Right lobe of liver (tissue), 6 donors: Measurements from ENCODE around the gene KIAA1549. TPM values are rescaled to one million over a fixed set of nuclear protein-coding genes. Genes with fewer than 3 reads are reported as not detected.

Source experiments
- ATAC-seq, 4 donors: fragments of 200-7000 bp; cut with Tn5 transposase; one replicate each; pipeline ENCODE4 v1.9.1; 2020; ENCODE audit warnings: mild to moderate bottlenecking in 4 of 4, moderate library complexity in 4 of 4
- DNase-seq, 3 donors: peaks; one replicate each; pipeline ENCODE4 v3.0.0-alpha.2; 2020
- H3K27ac ChIP-seq, 3 donors: fragments of 200-600 bp; one replicate each; pipeline ENCODE4 v1.8.0; 2022
- H3K27me3 ChIP-seq, 2 donors: fragments of 200-600 bp; one replicate each; pipeline ENCODE4 v1.8.0; 2022
- H3K36me3 ChIP-seq, 4 donors: fragments of 200-600 bp; sonication (generic) in 1 of 4; one replicate each; pipeline versions ENCODE4 v1.5.1 to v1.8.0; 2017 to 2022; ENCODE audit warnings: control low read depth in 1 of 4
- H3K4me1 ChIP-seq, 4 donors: fragments of 200-600 bp; sonication (generic) in 1 of 4; one replicate each; pipeline versions ENCODE4 v1.5.1 to v1.8.0; 2017 to 2022; ENCODE audit warnings: control low read depth in 1 of 4
- H3K4me3 ChIP-seq, 3 donors: fragments of 200-600 bp; one replicate each; pipeline ENCODE4 v1.8.0; 2022
- H3K9me3 ChIP-seq, 4 donors: fragments of 200-600 bp; sonication (generic) in 1 of 4; one replicate each; pipeline versions ENCODE4 v1.5.1 to v1.8.0; 2017 to 2022; ENCODE audit warnings: control low read depth in 1 of 4
- POLR2A ChIP-seq: fragments of 450-650 bp; IDR thresholded peaks from one replicate; pipeline ENCODE4 v1.6.1; 2017; ENCODE audit warnings: antibody characterized with exemption, mild to moderate bottlenecking
- WGBS: methylation state at CpG from one replicate; pipeline ENCODE4 v1.1.6; 2018; ENCODE audit warnings: low coverage, low lambda C conversion rate; ENCODE audit not compliant: insufficient coverage; ENCODE audit errors: missing lambda C conversion rate; 5-methylcytosine and 5-hydroxymethylcytosine counted together
- intact Hi-C, 2 donors: fragments of 100-400 bp; cut with DNase I; formaldehyde crosslinking; loops; one replicate each; pipeline versions ENCODE4 v1.11.2 to v1.14.1; 2022
- total RNA-seq, 6 experiments: library from RNA; depleted of rRNA in 2 of 6; stranded (reverse); fragments of >200 nt in 2 of 6; fragmentation: NEBNext Ultra II Directional in 3 of 6; extraction: Animal tissue kit (Norgen Biotek cat#: 25700) in 3 of 6; gene quantifications; one replicate each; pipeline versions ENCODE4 v1.1.0 to v1.2.4, GENCODE V29; 2016 to 2023
- TF ChIP-seq, protein P1 (sequence below), 4 donors: fragments of 200-600 bp in 3 of 4; fragments of 450-650 bp in 1 of 4; IDR thresholded peaks; one replicate each; pipeline versions ENCODE4 v1.5.1 to v1.8.0; 2016 to 2022; ENCODE audit warnings: antibody characterized with exemption in 4 of 4, mild to moderate bottlenecking in 2 of 4
- donor health status: DM: no; HTN: yes; CAD: no.
- donor health status: DM: no; HTN: no; CAD: no.
- donor health status: DM: no; HTN: no; CAD: no.
- donor health status: DM: no; HTN: yes; CAD: no.
- donor health status: DM: no; HTN: yes; CAD: no.

Gene KIAA1549
- total RNA-seq, 6 experiments from 2014 or later: 0.56 to 1.9 (median 0.68) TPM

DNA sequence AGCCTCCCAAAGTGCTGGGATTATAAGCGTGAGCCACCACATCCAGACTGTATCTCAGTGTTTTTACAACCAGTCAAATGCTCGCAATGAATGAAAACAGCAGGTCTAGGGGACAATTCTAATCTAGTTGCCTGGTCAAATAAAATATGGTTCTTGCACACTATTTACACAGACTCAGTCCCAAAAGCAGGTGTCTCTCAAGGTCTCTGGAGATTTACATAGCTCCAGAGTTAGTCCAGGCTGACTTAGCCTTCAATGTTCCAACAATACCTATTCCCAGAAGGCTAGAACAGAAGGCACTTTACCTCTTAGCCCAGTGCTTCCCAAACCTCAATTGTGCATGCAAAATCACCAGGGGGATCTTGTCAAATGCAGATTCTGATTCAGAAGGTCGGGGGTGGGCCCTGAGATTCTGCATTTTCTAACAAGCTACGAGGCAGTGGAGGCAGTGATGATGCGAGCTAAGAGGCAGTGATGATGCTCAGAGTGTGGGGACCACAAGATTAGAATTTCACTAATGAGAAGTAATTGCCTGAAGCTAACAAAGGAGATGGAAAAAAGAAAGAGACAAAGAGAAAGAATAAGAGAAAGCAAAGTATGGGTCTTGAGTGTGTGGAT lies 6.4 kb downstream of the KIAA1549 start:
- H3K27me3 ChIP-seq: no peaks in the 10 kb centered on the region
- intact Hi-C loops: no loop called here
- WGBS: 79% methylated on average over 5 of the region's 5 CpGs
- H3K4me3 ChIP-seq: no peak overlapping the region
- DNase-seq (no peak), ATAC-seq (no peak)
- no peaks in the 10 kb centered on the region for H3K9me3 ChIP-seq
- no peak overlapping the region for H3K27ac ChIP-seq
- H3K4me1 ChIP-seq: no peaks in the 10 kb centered on the region
- no peaks in the 10 kb centered on the region for H3K36me3 ChIP-seq
- TF ChIP-seq, protein P1, sequence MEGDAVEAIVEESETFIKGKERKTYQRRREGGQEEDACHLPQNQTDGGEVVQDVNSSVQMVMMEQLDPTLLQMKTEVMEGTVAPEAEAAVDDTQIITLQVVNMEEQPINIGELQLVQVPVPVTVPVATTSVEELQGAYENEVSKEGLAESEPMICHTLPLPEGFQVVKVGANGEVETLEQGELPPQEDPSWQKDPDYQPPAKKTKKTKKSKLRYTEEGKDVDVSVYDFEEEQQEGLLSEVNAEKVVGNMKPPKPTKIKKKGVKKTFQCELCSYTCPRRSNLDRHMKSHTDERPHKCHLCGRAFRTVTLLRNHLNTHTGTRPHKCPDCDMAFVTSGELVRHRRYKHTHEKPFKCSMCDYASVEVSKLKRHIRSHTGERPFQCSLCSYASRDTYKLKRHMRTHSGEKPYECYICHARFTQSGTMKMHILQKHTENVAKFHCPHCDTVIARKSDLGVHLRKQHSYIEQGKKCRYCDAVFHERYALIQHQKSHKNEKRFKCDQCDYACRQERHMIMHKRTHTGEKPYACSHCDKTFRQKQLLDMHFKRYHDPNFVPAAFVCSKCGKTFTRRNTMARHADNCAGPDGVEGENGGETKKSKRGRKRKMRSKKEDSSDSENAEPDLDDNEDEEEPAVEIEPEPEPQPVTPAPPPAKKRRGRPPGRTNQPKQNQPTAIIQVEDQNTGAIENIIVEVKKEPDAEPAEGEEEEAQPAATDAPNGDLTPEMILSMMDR (IDR thresholded peaks at IDR 0.05): no peak
- no peak for TF ChIP-seq POLR2A

DNA sequence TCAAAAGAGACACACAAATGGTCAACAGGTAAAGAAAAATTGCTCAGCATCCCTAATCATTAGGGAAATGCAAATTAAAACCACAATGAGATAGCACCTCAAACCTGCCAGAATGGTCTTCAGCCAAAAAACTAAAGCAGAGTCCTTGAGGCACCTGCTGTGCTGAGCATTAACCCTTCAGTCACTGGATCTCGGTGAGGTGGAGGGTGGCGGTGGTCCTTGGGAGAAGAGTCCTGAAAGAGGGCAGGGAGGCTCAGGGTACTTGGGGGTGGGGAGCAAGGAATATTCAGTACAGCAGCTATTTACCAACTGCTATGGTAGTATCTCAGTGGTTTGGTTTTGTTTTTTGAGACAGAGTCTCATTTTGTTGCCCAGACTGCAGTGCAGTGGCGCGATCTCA lies 7.1 kb downstream of the KIAA1549 start:
- TF ChIP-seq, protein P1 (IDR thresholded peaks at IDR 0.05): no peak
- TF ChIP-seq POLR2A: no peak
- no peaks in the 10 kb centered on the region for H3K9me3 ChIP-seq
- no peak overlapping the region for H3K27ac ChIP-seq
- DNase-seq (no peak), ATAC-seq (no peak)
- no CpG with 5 or more reads among the region's 4 CpGs for WGBS
- H3K4me1 ChIP-seq: no peaks in the 10 kb centered on the region
- intact Hi-C loops: no loop called here
- H3K27me3 ChIP-seq: no peaks in the 10 kb centered on the region
- no peak overlapping the region for H3K4me3 ChIP-seq
- H3K36me3 ChIP-seq: no peaks in the 10 kb centered on the region

DNA sequence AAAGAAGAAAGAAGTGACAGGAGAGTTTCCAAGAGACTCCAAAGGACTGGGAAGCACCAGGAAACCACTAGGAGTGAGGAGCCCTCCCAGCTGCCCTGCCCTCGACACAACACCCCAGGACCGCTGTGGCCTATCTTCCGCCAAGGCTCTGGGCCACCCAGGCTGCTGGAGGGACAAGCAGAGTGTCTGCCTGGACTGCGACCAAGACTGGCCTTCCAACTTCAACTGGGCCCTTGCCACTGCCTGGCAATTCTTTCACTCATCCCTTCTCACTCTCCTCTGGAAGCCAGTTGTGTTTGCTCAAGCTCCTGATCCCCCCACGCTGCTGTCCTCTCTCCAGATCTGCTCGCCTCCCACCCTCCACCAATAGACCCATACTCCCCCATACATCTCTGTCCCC lies 10.2 kb downstream of the KIAA1549 start:
- H3K4me3 ChIP-seq: no peak overlapping the region
- ATAC-seq: peak in 1 of 4 donors; percentile 25
- 86% methylated on average over 3 of the region's 6 CpGs for WGBS
- H3K27ac ChIP-seq: no peak overlapping the region
- H3K36me3 ChIP-seq: no peaks in the 10 kb centered on the region
- no peaks in the 10 kb centered on the region for H3K9me3 ChIP-seq
- TF ChIP-seq, protein P1 (IDR thresholded peaks at IDR 0.05): no peak
- no peak for TF ChIP-seq POLR2A
- intact Hi-C loops: no loop called here
- no peak for DNase-seq
- H3K4me1 ChIP-seq: no peaks in the 10 kb centered on the region
- no peaks in the 10 kb centered on the region for H3K27me3 ChIP-seq

DNA sequence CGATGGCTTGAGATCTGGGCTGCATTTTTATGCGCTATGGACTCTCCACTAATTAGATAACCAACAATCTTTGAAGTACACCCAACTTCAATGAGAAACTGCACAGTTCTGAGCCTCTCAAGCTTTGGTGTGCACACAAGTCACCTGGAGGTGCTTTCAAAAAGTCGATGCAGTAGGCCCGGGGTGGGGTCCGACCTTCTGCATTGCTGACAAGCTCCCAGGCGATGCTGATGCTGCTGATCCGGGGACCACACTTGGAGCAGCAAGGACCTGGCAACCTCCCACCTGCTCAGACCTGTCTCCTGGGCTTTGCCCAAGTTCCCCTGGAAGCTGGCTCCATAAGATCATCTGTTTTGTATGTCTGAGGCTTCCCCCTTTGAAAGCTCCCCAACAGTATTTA lies 10.7 kb downstream of the KIAA1549 start:
- no peak for ATAC-seq
- no peak for DNase-seq
- Histone ChIP-seq H3K4me1 (no peaks in the 10 kb centered on the region), H3K36me3 (no peaks in the 10 kb centered on the region), H3K9me3 (no peaks in the 10 kb centered on the region), H3K27me3 (no peaks in the 10 kb centered on the region), H3K4me3 (no peak overlapping the region), H3K27ac (no peak overlapping the region)
- WGBS: 80% methylated on average over 3 of the region's 7 CpGs
- intact Hi-C loops: no loop called here
- TF ChIP-seq, protein P1 (IDR thresholded peaks at IDR 0.05): no peak
- TF ChIP-seq POLR2A: no peak

DNA sequence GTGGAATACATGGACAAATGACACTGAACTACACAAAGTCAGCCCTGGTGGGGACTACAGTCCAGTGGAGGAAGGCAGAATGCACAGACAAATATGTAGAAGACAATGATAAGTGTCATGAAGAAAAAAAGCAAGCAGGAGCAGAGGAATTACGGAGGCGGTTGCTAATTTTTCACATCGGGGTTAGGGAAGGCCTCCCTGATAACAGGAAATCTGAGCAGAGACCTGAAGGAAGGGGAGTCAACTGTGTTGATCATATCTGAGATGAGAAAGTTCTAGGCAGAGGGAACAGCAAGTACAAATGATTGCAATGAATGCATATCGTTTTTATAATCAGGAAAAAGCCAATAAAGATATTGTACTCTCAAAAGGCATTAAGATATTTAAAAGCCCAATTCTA lies 14.0 kb downstream of the KIAA1549 start:
- intact Hi-C loops: no loop called here
- DNase-seq: no peak
- Histone ChIP-seq H3K27me3 (no peaks in the 10 kb centered on the region), H3K4me3 (no peak overlapping the region), H3K27ac (no peak overlapping the region), H3K36me3 (no peaks in the 10 kb centered on the region), H3K4me1 (no peaks in the 10 kb centered on the region), H3K9me3 (no peaks in the 10 kb centered on the region)
- no peak for ATAC-seq
- TF ChIP-seq, protein P1 (IDR thresholded peaks at IDR 0.05): no peak
- TF ChIP-seq POLR2A: no peak
- 51% methylated on average over 4 of the region's 4 CpGs for WGBS
